ENCODE results near the gene C6orf89. TPM values are rescaled to one million over a fixed set of nuclear protein-coding genes. Genes with fewer than 3 reads are reported as not detected.
A peak's percentile ranks its signal among the peaks of the same experiment; 100 is the strongest.
"Not testable (repeated sequence)": the region's sequence is repeated elsewhere in the genome, so short reads cannot be mapped to it uniquely, and the experiment has no call there.

C6orf89 gene
- total RNA-seq, 1 donor from 2014 or later, result 54.7 TPM

DNA sequence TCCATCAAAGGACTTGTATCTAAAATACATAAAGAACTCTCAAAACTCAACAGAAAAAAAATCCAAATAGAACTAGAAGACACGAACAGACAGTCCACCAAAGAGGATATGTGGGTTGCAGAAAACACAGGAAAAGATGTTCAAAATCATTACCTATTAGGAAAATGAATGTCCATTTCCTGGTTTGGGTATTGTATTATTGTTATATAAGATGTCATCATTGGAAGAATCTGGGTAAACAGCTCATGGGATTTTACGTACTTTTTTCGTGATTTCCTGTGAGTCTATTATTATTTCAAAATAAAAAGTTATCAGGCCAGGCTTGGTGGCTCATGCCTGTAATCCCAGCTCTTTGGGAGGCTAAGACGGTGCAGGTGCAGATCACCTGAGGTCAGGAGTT lies 59.5 kb downstream of the C6orf89 start:
- no peak for ATAC-seq
- intact Hi-C loops (cut with DNase I), result no loop called here
- H3K9me3 ChIP-seq, result no peaks in the 10 kb centered on the region
- no peaks in the 10 kb centered on the region for H3K36me3 ChIP-seq
- H3K27me3 ChIP-seq (ENCODE audit: low read depth), result no peaks in the 10 kb centered on the region
- H3K27ac ChIP-seq, result no peak overlapping the region
- no peak for TF ChIP-seq CTCF (IDR thresholded peaks at IDR 0.05)
- H3K4me1 ChIP-seq, result no peaks in the 10 kb centered on the region
- H3K4me3 ChIP-seq, result no peak overlapping the region
- DNase-seq, result no peak

- Histone ChIP-seq H3K9me3 (no peaks in the 10 kb centered on the region), H3K27me3 (ENCODE audit: low read depth) (no peaks in the 10 kb centered on the region), H3K4me3 (no peak overlapping the region), H3K36me3 (no peaks in the 10 kb centered on the region), H3K4me1 (no peaks in the 10 kb centered on the region), H3K27ac (no peak overlapping the region)
- ATAC-seq (no peak), DNase-seq (no peak)
- no peak for TF ChIP-seq CTCF (IDR thresholded peaks at IDR 0.05)
- intact Hi-C loops (cut with DNase I), result no loop called here
Observed at GRCh38 chr6:36946526-36946925, 60.8 kb downstream of the C6orf89 start.

GRCh38 chr6:36947570-36948351 lies 62.0 kb downstream of the C6orf89 start:
- Histone ChIP-seq H3K36me3 (no peaks in the 10 kb centered on the region), H3K27ac (no peak overlapping the region), H3K9me3 (no peaks in the 10 kb centered on the region), H3K4me1 (no peaks in the 10 kb centered on the region), H3K27me3 (ENCODE audit: low read depth) (no peaks in the 10 kb centered on the region), H3K4me3 (no peak overlapping the region)
- TF ChIP-seq CTCF (IDR thresholded peaks at IDR 0.05), result no peak
- intact Hi-C loops (cut with DNase I), result no loop called here
- peak in 1 of 2 donors; percentile 21 for ATAC-seq
- DNase-seq, result no peak

- H3K36me3 ChIP-seq; H3K4me1 ChIP-seq; DNase-seq; H3K27me3 ChIP-seq (ENCODE audit: low read depth); ATAC-seq; H3K4me3 ChIP-seq; H3K9me3 ChIP-seq; intact Hi-C loops (cut with DNase I); H3K27ac ChIP-seq: not testable (repeated sequence)
Observed at GRCh38 chr6:36949076-36949475, 63.3 kb downstream of the C6orf89 start.

- no peak for DNase-seq
- Histone ChIP-seq H3K4me1 (peaks cover 2% of the 10 kb centered on the region), H3K4me3 (no peak overlapping the region), H3K27me3 (ENCODE audit: low read depth) (no peaks in the 10 kb centered on the region), H3K9me3 (no peaks in the 10 kb centered on the region), H3K36me3 (no peaks in the 10 kb centered on the region), H3K27ac (no peak overlapping the region)
- no peak for TF ChIP-seq CTCF (IDR thresholded peaks at IDR 0.05)
- no peak for ATAC-seq
- intact Hi-C loops (cut with DNase I), result no loop called here
Observed at GRCh38 chr6:36949636-36950035, 63.9 kb downstream of the C6orf89 start.

- intact Hi-C loops (cut with DNase I), result no loop called here
- Histone ChIP-seq H3K36me3 (no peaks in the 10 kb centered on the region), H3K4me3 (no peak overlapping the region), H3K4me1 (peaks cover 6% of the 10 kb centered on the region), H3K27ac (no peak overlapping the region), H3K27me3 (ENCODE audit: low read depth) (no peaks in the 10 kb centered on the region), H3K9me3 (no peaks in the 10 kb centered on the region)
- TF ChIP-seq CTCF (IDR thresholded peaks at IDR 0.05), result no peak
- no peak for DNase-seq
- ATAC-seq, result no peak
Observed at GRCh38 chr6:36953931-36954261, 68.1 kb downstream of the C6orf89 start.
